A673 (cell line): ENCODE data around the gene TXNRD1. TPM values are rescaled to one million over a fixed set of nuclear protein-coding genes. Genes with fewer than 3 reads are reported as not detected.
A peak's percentile ranks its signal among the peaks of the same experiment; 100 is the strongest.

Source experiments
- BruUV-seq: library from RNA; stranded (reverse); fragments of 400-500 nt; replicated peaks from 2 replicates; lab custom pipeline; 2021; lab: Mats Ljungman, UMichigan
- CTCF ChIA-PET: fragments of 300-600 bp; sonication (Branson Sonifier 250); formaldehyde crosslinking; loops from one replicate; lab custom pipeline; 2022; ENCODE audit warnings: antibody characterized with exemption; lab: Charles Lee
- POLR2A ChIA-PET: fragments of 300-600 bp; sonication (Branson Sonifier 250); formaldehyde crosslinking; loops from one replicate; lab custom pipeline; 2022; ENCODE audit warnings: antibody characterized with exemption; ENCODE audit not compliant: low non-redundant PET; lab: Charles Lee
- DNase-seq: peaks from one replicate; pipeline ENCODE4 v3.0.0-alpha.2; 2015; ENCODE audit warnings: low spot score
- H3K27ac ChIP-seq: fragments of 200-600 bp; sonication (generic); 2 replicates; pipeline ENCODE4 v1.5.1; 2016; ENCODE audit warnings: mixed run types, low read depth, mild to moderate bottlenecking, mixed read lengths, antibody characterized with exemption, low read length; ENCODE audit not compliant: poor library complexity, severe bottlenecking
- H3K27me3 ChIP-seq: fragments of 200-600 bp; sonication (generic); replicated peaks from 2 replicates; pipeline ENCODE4 v1.6.1; 2017; ENCODE audit warnings: mixed run types, low read depth, mild to moderate bottlenecking, mixed read lengths, antibody characterized with exemption, low read length; ENCODE audit not compliant: insufficient read depth, poor library complexity
- H3K36me3 ChIP-seq: fragments of 200-600 bp; sonication (generic); 2 replicates; pipeline ENCODE4 v1.6.1; 2016; ENCODE audit warnings: mixed run types, mild to moderate bottlenecking, mixed read lengths, antibody characterized with exemption, low read length; ENCODE audit not compliant: insufficient read depth, poor library complexity, severe bottlenecking
- H3K4me1 ChIP-seq: fragments of 200-600 bp; sonication (generic); 2 replicates; pipeline ENCODE4 v1.6.1; 2017; ENCODE audit warnings: mixed run types, mild to moderate bottlenecking, mixed read lengths, antibody characterized with exemption, low read length; ENCODE audit not compliant: insufficient read depth, poor library complexity, severe bottlenecking
- H3K4me3 ChIP-seq: fragments of 200-600 bp; sonication (generic); 2 replicates; pipeline ENCODE4 v1.5.1; 2016; ENCODE audit warnings: low read depth, mixed run types, mild to moderate bottlenecking, mixed read lengths, low read length; ENCODE audit not compliant: poor library complexity, severe bottlenecking
- H3K9me3 ChIP-seq: fragments of 200-600 bp; sonication (generic); 2 replicates; pipeline ENCODE4 v1.6.1; 2016; ENCODE audit warnings: mixed run types, low read depth, mild to moderate bottlenecking, mixed read lengths, antibody characterized with exemption, low read length; ENCODE audit not compliant: poor library complexity, severe bottlenecking
- EZH2 ChIP-seq: fragments of 200-600 bp; sonication (generic); IDR thresholded peaks from 2 replicates; pipeline ENCODE4 v1.6.1; 2017; ENCODE audit warnings: borderline replicate concordance, low read depth, mild to moderate bottlenecking, mixed read lengths, antibody characterized with exemption, low read length; ENCODE audit not compliant: poor library complexity, severe bottlenecking
- intact Hi-C: fragments of 100-400 bp; cut with micrococcal nuclease; formaldehyde crosslinking; loops from one replicate; pipeline ENCODE4 v1.10.0; 2022; ENCODE audit not compliant: unreplicated experiment
- total RNA-seq: library from RNA; stranded (reverse); gene quantifications from 2 replicates; pipeline ENCODE4 v1.2.3, GENCODE V29; 2021
- TF ChIP-seq, protein P1 (sequence below): fragments of 300-800, 200-600 bp; sonication (generic); conservative IDR thresholded peaks from 2 replicates; pipeline ENCODE4 v1.5.1; 2017; ENCODE audit warnings: low read depth, mild to moderate bottlenecking, antibody characterized with exemption, low read length, moderate library complexity, mixed read lengths

Gene TXNRD1
- total RNA-seq, 1 experiment from 2014 or later, result 226 TPM

DNA sequence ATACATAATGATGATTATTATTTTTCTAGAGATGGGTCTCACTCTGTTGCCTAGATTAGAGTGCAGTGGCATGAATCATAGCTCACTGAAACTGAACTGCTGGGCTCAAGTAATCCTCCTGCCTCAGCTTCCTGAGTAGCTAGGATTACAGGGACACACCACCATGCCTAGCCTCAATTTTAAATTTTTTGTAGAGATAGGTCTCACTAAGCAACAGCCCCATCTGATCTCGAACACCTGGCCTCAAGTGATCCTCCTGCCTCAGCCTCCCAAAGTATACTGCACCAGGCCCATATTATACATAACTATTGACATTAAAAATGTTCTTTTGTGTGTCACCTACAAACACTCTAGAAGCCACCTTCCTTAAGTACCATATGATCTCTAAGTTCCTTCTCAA is 3.4 kb downstream of the TXNRD1 start:
- Histone ChIP-seq H3K27ac (peak overlapping the region; percentile 81), H3K4me3 (no peak overlapping the region), H3K36me3 (no peaks in the 10 kb centered on the region), H3K27me3 (no peaks in the 10 kb centered on the region), H3K4me1 (peaks cover 35% of the 10 kb centered on the region), H3K9me3 (no peaks in the 10 kb centered on the region)
- DNase-seq, result no peak
- no peak for TF ChIP-seq EZH2
- TF ChIP-seq, protein P1, sequence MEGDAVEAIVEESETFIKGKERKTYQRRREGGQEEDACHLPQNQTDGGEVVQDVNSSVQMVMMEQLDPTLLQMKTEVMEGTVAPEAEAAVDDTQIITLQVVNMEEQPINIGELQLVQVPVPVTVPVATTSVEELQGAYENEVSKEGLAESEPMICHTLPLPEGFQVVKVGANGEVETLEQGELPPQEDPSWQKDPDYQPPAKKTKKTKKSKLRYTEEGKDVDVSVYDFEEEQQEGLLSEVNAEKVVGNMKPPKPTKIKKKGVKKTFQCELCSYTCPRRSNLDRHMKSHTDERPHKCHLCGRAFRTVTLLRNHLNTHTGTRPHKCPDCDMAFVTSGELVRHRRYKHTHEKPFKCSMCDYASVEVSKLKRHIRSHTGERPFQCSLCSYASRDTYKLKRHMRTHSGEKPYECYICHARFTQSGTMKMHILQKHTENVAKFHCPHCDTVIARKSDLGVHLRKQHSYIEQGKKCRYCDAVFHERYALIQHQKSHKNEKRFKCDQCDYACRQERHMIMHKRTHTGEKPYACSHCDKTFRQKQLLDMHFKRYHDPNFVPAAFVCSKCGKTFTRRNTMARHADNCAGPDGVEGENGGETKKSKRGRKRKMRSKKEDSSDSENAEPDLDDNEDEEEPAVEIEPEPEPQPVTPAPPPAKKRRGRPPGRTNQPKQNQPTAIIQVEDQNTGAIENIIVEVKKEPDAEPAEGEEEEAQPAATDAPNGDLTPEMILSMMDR, result no peak
- no TSS peak for BruUV-seq
- CTCF ChIA-PET, result no interaction called here
- intact Hi-C loops, result loop anchor here (2.0 to 5.0 kb wide), 2 partner anchors 68 to 88 kb away; no protein-coding TSS in a partner anchor
- POLR2A ChIA-PET, result interaction anchor here (0.6 kb wide), 1 partner anchor 57 kb away, joined by 3 read pairs; no protein-coding TSS in a partner anchor

DNA sequence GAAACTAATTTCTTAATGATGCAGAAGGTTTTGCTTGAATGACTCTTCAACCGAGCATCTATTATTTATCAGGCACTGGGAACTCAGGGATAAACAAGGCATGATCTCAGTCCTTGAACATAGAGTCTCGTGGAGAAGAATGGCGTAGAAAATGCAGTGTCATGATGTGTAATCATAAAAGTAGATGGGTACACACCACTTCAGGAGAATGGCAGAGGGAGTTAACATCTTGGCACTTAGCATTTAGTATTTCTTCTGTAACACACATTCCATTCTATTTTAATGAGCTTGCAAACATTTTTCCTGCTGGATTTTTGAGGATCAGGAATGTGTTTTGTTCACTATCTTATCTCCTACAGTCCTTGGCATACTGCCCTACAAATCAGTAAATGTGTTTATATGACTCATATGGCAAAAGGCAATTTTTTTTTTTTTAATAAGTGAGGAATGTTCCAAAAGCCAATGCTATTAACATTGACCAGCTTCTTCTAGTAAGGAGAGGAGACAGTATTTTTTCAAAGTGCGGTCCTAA is 3.8 kb downstream of the TXNRD1 start:
- Histone ChIP-seq H3K27me3 (no peaks in the 10 kb centered on the region), H3K4me1 (peaks cover 38% of the 10 kb centered on the region), H3K9me3 (no peaks in the 10 kb centered on the region), H3K36me3 (no peaks in the 10 kb centered on the region), H3K4me3 (no peak overlapping the region), H3K27ac (peak overlapping the region; percentile 81)
- POLR2A ChIA-PET, result interaction anchor here (0.6 kb wide), 2 partner anchors 57 to 146 kb away, joined by 3 read pairs; no protein-coding TSS in a partner anchor
- peak; percentile 82 for DNase-seq
- no TSS peak for BruUV-seq
- TF ChIP-seq, protein P1, result no peak
- TF ChIP-seq EZH2, result no peak
- CTCF ChIA-PET, result no interaction called here
- intact Hi-C loops, result loop anchor here (2.0 to 5.0 kb wide), 2 partner anchors 67 to 88 kb away; no protein-coding TSS in a partner anchor

GRCh38 chr12:104219908-104220404 is 4.4 kb downstream of the TXNRD1 start:
- H3K27me3 ChIP-seq, result no peaks in the 10 kb centered on the region
- ChIA-PET POLR2A (interaction anchor here (0.6 kb wide), 1 partner anchor 145 kb away, joined by 3 read pairs; no protein-coding TSS in a partner anchor), CTCF (no interaction called here)
- TF ChIP-seq, protein P1, result no peak
- TF ChIP-seq EZH2, result no peak
- DNase-seq, result peak; percentile 87
- no peak overlapping the region for H3K4me3 ChIP-seq
- peak overlapping the region; percentile 81 for H3K27ac ChIP-seq
- H3K9me3 ChIP-seq, result no peaks in the 10 kb centered on the region
- intact Hi-C loops, result loop anchor here (2.0 to 5.0 kb wide), 2 partner anchors 67 to 87 kb away; no protein-coding TSS in a partner anchor
- no TSS peak for BruUV-seq
- H3K36me3 ChIP-seq, result no peaks in the 10 kb centered on the region
- H3K4me1 ChIP-seq, result peaks cover 38% of the 10 kb centered on the region
